ENCODE measurements around the gene FNDC10. TPM values are rescaled to one million over a fixed set of nuclear protein-coding genes. Genes with fewer than 3 reads are reported as not detected.
"Not testable (repeated sequence)": the region's sequence is repeated elsewhere in the genome, so short reads cannot be mapped to it uniquely, and the experiment has no call there.

The FNDC10 gene
- total RNA-seq (2021): 15.2 TPM in 2 replicates
- long read RNA-seq, transcript FNDC10-201 (1 exons, 2,085 nt): major isoform, 10 of 10 reads
- long read RNA-seq, partial matches to known transcripts: 0 of 10 reads
- long read RNA-seq, other reads (novel, unspliced or antisense): 0 of 10 reads

- H3K9me3 ChIP-seq (ENCODE audit: control insufficient read depth, low read depth, low read length): no peaks in the 10 kb centered on the region
- no peak within 1 kb of the TSS for H2AFZ ChIP-seq (ENCODE audit: low read length)
- no peak within 1 kb of the TSS for H4K8ac ChIP-seq (replicated peaks; ENCODE audit: insufficient read length, low read depth, low read length)
- no peak for TF ChIP-seq CTCF (conservative IDR thresholded peaks at IDR 0.05)
- H3K9ac ChIP-seq (ENCODE audit: extremely low read depth, insufficient read length, low read length): no peak within 1 kb of the TSS
- H4K20me1 ChIP-seq (ENCODE audit: control insufficient read depth, insufficient read depth, insufficient read length): no peaks in the 10 kb centered on the region
- peaks cover 8% of the 10 kb centered on the region for H3K23me2 ChIP-seq (ENCODE audit: insufficient read length, low read depth, low read length, poor library complexity, severe bottlenecking)
- no peak within 1 kb of the TSS for H3K18ac ChIP-seq (ENCODE audit: insufficient read length, low read depth, low read length)
- no peak within 1 kb of the TSS for H2AK5ac ChIP-seq (ENCODE audit: insufficient read length, low read length)
- no peaks in the 10 kb centered on the region for H3K36me3 Mint-ChIP-seq (ENCODE audit: insufficient read depth in 1 of 3, low read depth in 3 of 3)
- peak within 1 kb of the TSS; percentile 65 to 83 for H3K4me3 Mint-ChIP-seq
- peaks cover 4 to 12% of the 10 kb centered on the region in 2 experiments for H3K4me1 Mint-ChIP-seq
- no peak within 1 kb of the TSS for H3K4ac ChIP-seq (ENCODE audit: low read depth, low read length)
- peak within 1 kb of the TSS; percentile 24 for H3K4me2 ChIP-seq (ENCODE audit: insufficient read depth, insufficient read length, low read length)
- no peak within 1 kb of the TSS; the same call in 1 of the 2 replicates for H3K14ac ChIP-seq (ENCODE audit: insufficient read depth, low read length)
- H3K23ac ChIP-seq (ENCODE audit: insufficient read length, low read depth, low read length): no peak within 1 kb of the TSS
- no peak within 1 kb of the TSS for H2BK20ac ChIP-seq (ENCODE audit: low read depth, low read length, poor library complexity, severe bottlenecking)
- no peak within 1 kb of the TSS for H4K91ac ChIP-seq (ENCODE audit: insufficient read length, low read depth, low read length)
- no peak within 1 kb of the TSS for H2BK120ac ChIP-seq (ENCODE audit: low read depth, low read length, poor library complexity, severe bottlenecking)
- no peaks in the 10 kb centered on the region for H3K79me1 ChIP-seq (ENCODE audit: insufficient read depth, low read depth, low read length, poor library complexity, severe bottlenecking)
- no peak within 1 kb of the TSS for H2BK5ac ChIP-seq (ENCODE audit: insufficient read length, low read length)
- no peak within 1 kb of the TSS for H3K56ac ChIP-seq (ENCODE audit: insufficient read length, low read depth, low read length)
- H3K79me2 ChIP-seq (ENCODE audit: insufficient read depth, low read length): no peaks in the 10 kb centered on the region
- H4K5ac ChIP-seq (ENCODE audit: insufficient read length, low read depth, low read length): no peak within 1 kb of the TSS
- no peak within 1 kb of the TSS for H2BK15ac ChIP-seq (ENCODE audit: low read depth, low read length)
- WGBS (ENCODE audit: extremely low coverage, insufficient read length, low lambda C conversion rate): no CpG with 5 or more reads among the region's 125 CpGs
- peaks cover 59% of the 10 kb centered on the region for H3K27me3 Mint-ChIP-seq (ENCODE audit: low read depth)
- no peak within 1 kb of the TSS for H3K27ac ChIP-seq (ENCODE audit: insufficient read length, low read depth, low read length)
- no peaks in the 10 kb centered on the region for H3K9me3 Mint-ChIP-seq
- H3T11ph ChIP-seq (ENCODE audit: low read length): no peak within 1 kb of the TSS
- no peak within 1 kb of the TSS for H2BK12ac ChIP-seq (ENCODE audit: insufficient read length, low read depth, low read length)
- H3K4me1 ChIP-seq (ENCODE audit: insufficient read depth, low read length): no peaks in the 10 kb centered on the region
- H3K27ac Mint-ChIP-seq: peak within 1 kb of the TSS in 1 of 3 experiments; percentile 89; a peak in 1 of 7 replicates
- H3K27me3 ChIP-seq (ENCODE audit: insufficient read depth, low read length): no peaks in the 10 kb centered on the region; the same call in 1 of the 2 replicates
- peak; percentile 60 for DNase-seq
These were observed at the start of gene FNDC10 for GRCh38 chr1:1599935-1600860. TSS of gene FNDC10 (minus strand) at chr1:1600135. CDS start at chr1:1600015, 120 bp downstream.

- not testable (repeated sequence) for H4K8ac ChIP-seq (replicated peaks; ENCODE audit: insufficient read length, low read depth, low read length); H3K27ac Mint-ChIP-seq; H4K5ac ChIP-seq (ENCODE audit: insufficient read length, low read depth, low read length); H2BK20ac ChIP-seq (ENCODE audit: low read depth, low read length, poor library complexity, severe bottlenecking); H3K14ac ChIP-seq (ENCODE audit: insufficient read depth, low read length); H3K79me2 ChIP-seq (ENCODE audit: insufficient read depth, low read length); H2BK5ac ChIP-seq (ENCODE audit: insufficient read length, low read length); DNase-seq; H3K9ac ChIP-seq (ENCODE audit: extremely low read depth, insufficient read length, low read length); H3K18ac ChIP-seq (ENCODE audit: insufficient read length, low read depth, low read length); H2BK120ac ChIP-seq (ENCODE audit: low read depth, low read length, poor library complexity, severe bottlenecking); H3K23me2 ChIP-seq (ENCODE audit: insufficient read length, low read depth, low read length, poor library complexity, severe bottlenecking); H2BK12ac ChIP-seq (ENCODE audit: insufficient read length, low read depth, low read length); H3K4me1 Mint-ChIP-seq; H4K20me1 ChIP-seq (ENCODE audit: control insufficient read depth, insufficient read depth, insufficient read length); H3K27me3 Mint-ChIP-seq (ENCODE audit: low read depth); H3K27me3 ChIP-seq (ENCODE audit: insufficient read depth, low read length); H3K56ac ChIP-seq (ENCODE audit: insufficient read length, low read depth, low read length); H3K79me1 ChIP-seq (ENCODE audit: insufficient read depth, low read depth, low read length, poor library complexity, severe bottlenecking); H4K91ac ChIP-seq (ENCODE audit: insufficient read length, low read depth, low read length); H3K27ac ChIP-seq (ENCODE audit: insufficient read length, low read depth, low read length); H2AFZ ChIP-seq (ENCODE audit: low read length); H3K4me1 ChIP-seq (ENCODE audit: insufficient read depth, low read length); H3K4me2 ChIP-seq (ENCODE audit: insufficient read depth, insufficient read length, low read length); H2AK5ac ChIP-seq (ENCODE audit: insufficient read length, low read length); H2BK15ac ChIP-seq (ENCODE audit: low read depth, low read length); H3K4ac ChIP-seq (ENCODE audit: low read depth, low read length); H3K4me3 Mint-ChIP-seq; H3T11ph ChIP-seq (ENCODE audit: low read length); H3K9me3 Mint-ChIP-seq; H3K23ac ChIP-seq (ENCODE audit: insufficient read length, low read depth, low read length); H3K9me3 ChIP-seq (ENCODE audit: control insufficient read depth, low read depth, low read length)
- peaks cover 47 to 64% (median 63%) of the 10 kb centered on the region in 3 experiments; a peak in 6 of 7 replicates for H3K36me3 Mint-ChIP-seq (ENCODE audit: insufficient read depth in 1 of 3, low read depth in 3 of 3)
- WGBS (ENCODE audit: extremely low coverage, insufficient read length, low lambda C conversion rate): no CpG with 5 or more reads among the region's 11 CpGs
These were observed 48.3 kb upstream of the FNDC10 start for GRCh38 chr1:1648265-1648664.
